Suprapubic skin (tissue), 4 donors: ENCODE measurements around the gene ANKUB1.

ENCODE experiments used
- CTCF ChIP-seq, 2 donors: fragments of 200-600 bp in 1 of 2; fragments of 450-650 bp in 1 of 2; sonication (generic) in 1 of 2; IDR thresholded peaks; one replicate each; pipeline ENCODE4 v1.5.1; 2016 to 2019; ENCODE audit warnings: antibody characterized with exemption in 2 of 2, mild to moderate bottlenecking in 1 of 2, moderate library complexity in 1 of 2
- EP300 ChIP-seq: sonication (generic); formaldehyde crosslinking; IDR thresholded peaks from one replicate; pipeline ENCODE4 v1.6.1; 2017; ENCODE audit warnings: antibody characterized with exemption
- POLR2A ChIP-seq, 2 donors: fragments of 450-650 bp; IDR thresholded peaks; one replicate each; pipeline ENCODE4 v1.6.1; 2017; ENCODE audit warnings: antibody characterized with exemption in 2 of 2, mild to moderate bottlenecking in 2 of 2, moderate library complexity in 2 of 2
- POLR2AphosphoS5 ChIP-seq, 3 donors: sonication (generic); formaldehyde crosslinking; IDR thresholded peaks; one replicate each; pipeline ENCODE4 v1.6.1; 2017; ENCODE audit warnings: antibody characterized with exemption in 3 of 3

DNA sequence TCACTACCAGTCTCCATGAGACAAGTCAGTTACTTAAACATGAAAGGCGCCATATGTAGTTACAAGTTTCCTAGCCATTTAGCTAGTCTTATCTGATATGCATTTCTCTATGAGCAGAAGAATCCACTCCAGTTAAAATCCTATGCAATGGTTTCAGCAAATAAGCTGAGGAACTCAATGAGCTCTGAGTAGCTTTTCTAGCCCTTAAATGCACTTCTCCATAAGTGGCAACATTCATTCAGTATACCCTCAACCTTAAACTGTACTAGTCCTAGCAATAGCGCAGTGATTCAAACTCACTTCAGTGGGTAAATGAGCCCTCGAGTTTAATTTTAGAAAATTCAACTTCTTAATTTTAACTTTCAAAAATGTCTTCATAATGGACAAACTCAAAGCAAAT is 47.7 kb downstream of the ANKUB1 start:
- no peak for TF ChIP-seq POLR2A (IDR thresholded peaks at IDR 0.05)
- TF ChIP-seq CTCF (IDR thresholded peaks at IDR 0.05): no peak
- TF ChIP-seq EP300: no peak
- TF ChIP-seq POLR2AphosphoS5 (IDR thresholded peaks at IDR 0.05): no peak
